ENCODE results near the gene DENND5A.
"Not testable (repeated sequence)": the region's sequence is repeated elsewhere in the genome, so short reads cannot be mapped to it uniquely, and the experiment has no call there.

DENND5A gene

GRCh38 chr11:9120664-9121468 is 144.3 kb downstream of the DENND5A start:
- Mint-ChIP-seq H3K36me3 (peaks cover 0 to 4% of the 10 kb centered on the region in 2 donors), H3K4me3 (no peak overlapping the region), H3K27ac (no peak overlapping the region), H3K27me3 (no peaks in the 10 kb centered on the region), H3K4me1 (peaks cover 7% of the 10 kb centered on the region in 2 donors), H3K9me3 (peaks cover 0 to 3% of the 10 kb centered on the region in 2 donors)
- ATAC-seq (replicated peaks), result no peak
- no peak for DNase-seq

GRCh38 chr11:9118277-9118676 is 146.9 kb downstream of the DENND5A start:
- DNase-seq (no peak), ATAC-seq (replicated peaks) (no peak)
- Mint-ChIP-seq H3K9me3 (peaks cover 0 to 3% of the 10 kb centered on the region in 2 donors), H3K27me3 (no peaks in the 10 kb centered on the region), H3K36me3 (peaks cover 0 to 2% of the 10 kb centered on the region in 2 donors), H3K4me1 (peaks cover 2 to 3% of the 10 kb centered on the region in 2 donors), H3K4me3 (no peak overlapping the region), H3K27ac (no peak overlapping the region)

- no peak for ATAC-seq (replicated peaks)
- Mint-ChIP-seq H3K27ac (no peak overlapping the region), H3K4me3 (no peak overlapping the region), H3K4me1 (no peaks in the 10 kb centered on the region), H3K36me3 (peaks cover 2 to 5% of the 10 kb centered on the region in 2 donors), H3K9me3 (peaks cover 10 to 12% of the 10 kb centered on the region in 2 donors), H3K27me3 (no peaks in the 10 kb centered on the region)
- no peak for DNase-seq
Observed at GRCh38 chr11:9112075-9112474, 153.1 kb downstream of the DENND5A start.

- no peaks in the 10 kb centered on the region for H3K27me3 Mint-ChIP-seq
- DNase-seq, result no peak
- no peak for ATAC-seq (replicated peaks)
Observed at GRCh38 chr11:9109858-9110731, 155.1 kb downstream of the DENND5A start.

GRCh38 chr11:9104580-9104979 is 160.6 kb downstream of the DENND5A start:
- H3K27ac Mint-ChIP-seq, result no peak overlapping the region
- peaks cover 7 to 12% of the 10 kb centered on the region in 2 donors for H3K27me3 Mint-ChIP-seq
- H3K36me3 Mint-ChIP-seq, result no peaks in the 10 kb centered on the region
- no peaks in the 10 kb centered on the region for H3K4me1 Mint-ChIP-seq
- DNase-seq (no peak), ATAC-seq (replicated peaks) (no peak)
- H3K4me3 Mint-ChIP-seq, result no peak overlapping the region
- no peaks in the 10 kb centered on the region for H3K9me3 Mint-ChIP-seq

More at GRCh38 chr11:9109858-9110731, 155.1 kb downstream of the DENND5A start:
- Mint-ChIP-seq H3K27ac (no peak overlapping the region), H3K36me3 (peaks cover 2 to 5% of the 10 kb centered on the region in 2 donors), H3K4me1 (no peaks in the 10 kb centered on the region), H3K9me3 (peaks cover 10 to 12% of the 10 kb centered on the region in 2 donors), H3K4me3 (no peak overlapping the region)

GRCh38 chr11:9103542-9104276 is 161.4 kb downstream of the DENND5A start:
- no peaks in the 10 kb centered on the region for H3K36me3 Mint-ChIP-seq
- no peak overlapping the region for H3K4me3 Mint-ChIP-seq
- peaks cover 9 to 12% of the 10 kb centered on the region in 2 donors for H3K27me3 Mint-ChIP-seq
- no peaks in the 10 kb centered on the region for H3K4me1 Mint-ChIP-seq
- no peak for ATAC-seq (replicated peaks)
- no peak overlapping the region for H3K27ac Mint-ChIP-seq
- no peak for DNase-seq
- H3K9me3 Mint-ChIP-seq, result no peaks in the 10 kb centered on the region

GRCh38 chr11:9099617-9100016 is 165.5 kb downstream of the DENND5A start:
- Mint-ChIP-seq H3K27me3 (peaks cover 22 to 24% of the 10 kb centered on the region in 2 donors), H3K4me1 (no peaks in the 10 kb centered on the region), H3K27ac (no peak overlapping the region), H3K9me3 (no peaks in the 10 kb centered on the region), H3K4me3 (no peak overlapping the region), H3K36me3 (no peaks in the 10 kb centered on the region)
- DNase-seq (no peak), ATAC-seq (replicated peaks) (no peak)

- not testable (repeated sequence) for H3K4me3 Mint-ChIP-seq; H3K9me3 Mint-ChIP-seq; ATAC-seq (replicated peaks); H3K4me1 Mint-ChIP-seq; H3K36me3 Mint-ChIP-seq; DNase-seq; H3K27ac Mint-ChIP-seq
- H3K27me3 Mint-ChIP-seq, result peaks cover 31% of the 10 kb centered on the region in 2 donors
Observed at GRCh38 chr11:9098455-9098854, 166.7 kb downstream of the DENND5A start.

- not testable (repeated sequence) for H3K4me1 Mint-ChIP-seq; H3K36me3 Mint-ChIP-seq; H3K9me3 Mint-ChIP-seq; DNase-seq; H3K27ac Mint-ChIP-seq; H3K4me3 Mint-ChIP-seq; ATAC-seq (replicated peaks)
- H3K27me3 Mint-ChIP-seq, result peaks cover 42% of the 10 kb centered on the region in 2 donors
Observed at GRCh38 chr11:9097186-9097943, 167.8 kb downstream of the DENND5A start.

- ATAC-seq (replicated peaks), result no peak
- H3K27ac Mint-ChIP-seq, result no peak overlapping the region
- no peak for DNase-seq
- peaks cover 48 to 49% of the 10 kb centered on the region in 2 donors for H3K27me3 Mint-ChIP-seq
- H3K4me1 Mint-ChIP-seq, result no peaks in the 10 kb centered on the region
- H3K4me3 Mint-ChIP-seq, result no peak overlapping the region
- H3K36me3 Mint-ChIP-seq, result no peaks in the 10 kb centered on the region
- no peaks in the 10 kb centered on the region for H3K9me3 Mint-ChIP-seq
Observed at GRCh38 chr11:9096427-9096826, 168.7 kb downstream of the DENND5A start.

- no peak overlapping the region for H3K27ac Mint-ChIP-seq
- H3K4me1 Mint-ChIP-seq, result no peaks in the 10 kb centered on the region
- H3K9me3 Mint-ChIP-seq, result no peaks in the 10 kb centered on the region
- no peak for ATAC-seq (replicated peaks)
- peaks cover 47 to 50% of the 10 kb centered on the region in 2 donors for H3K27me3 Mint-ChIP-seq
- no peaks in the 10 kb centered on the region for H3K36me3 Mint-ChIP-seq
- H3K4me3 Mint-ChIP-seq, result no peak overlapping the region
- DNase-seq, result no peak
Observed at GRCh38 chr11:9095421-9095820, 169.7 kb downstream of the DENND5A start.

GRCh38 chr11:9094420-9094819 is 170.7 kb downstream of the DENND5A start:
- Mint-ChIP-seq H3K27me3 (peaks cover 54 to 56% of the 10 kb centered on the region in 2 donors), H3K4me1 (no peaks in the 10 kb centered on the region), H3K9me3 (no peaks in the 10 kb centered on the region), H3K4me3 (no peak overlapping the region), H3K27ac (no peak overlapping the region), H3K36me3 (no peaks in the 10 kb centered on the region)
- DNase-seq (no peak), ATAC-seq (replicated peaks) (no peak)

GRCh38 chr11:9092853-9093778 is 172.0 kb downstream of the DENND5A start:
- peak overlapping the region; percentile 5 to 73 for H3K4me3 Mint-ChIP-seq
- no peak overlapping the region for H3K27ac Mint-ChIP-seq
- peaks cover 65 to 69% of the 10 kb centered on the region in 2 donors for H3K27me3 Mint-ChIP-seq
- ATAC-seq (replicated peaks) (no peak), DNase-seq (no peak)
- no peaks in the 10 kb centered on the region for H3K9me3 Mint-ChIP-seq
- no peaks in the 10 kb centered on the region for H3K4me1 Mint-ChIP-seq
- no peaks in the 10 kb centered on the region for H3K36me3 Mint-ChIP-seq
